Loucy (cell line): Measurements from ENCODE around the gene FANCC.

Experiments
- EZH2phosphoT487 ChIP-seq: fragments of 200-600 bp; IDR thresholded peaks from 2 replicates; pipeline ENCODE4 v1.6.1; 2018; ENCODE audit warnings: antibody characterized with exemption, mild to moderate bottlenecking, moderate library complexity, borderline replicate concordance
- TF ChIP-seq, protein P1 (sequence below): fragments of 200-600 bp; sonication (generic); conservative IDR thresholded peaks from 2 replicates; pipeline ENCODE4 v1.5.1; 2014; ENCODE audit warnings: mild to moderate bottlenecking, antibody characterized with exemption, low read length

GRCh38 chr9:95218773-95219172 lies 98.7 kb downstream of the FANCC start:
- TF ChIP-seq, protein P1, sequence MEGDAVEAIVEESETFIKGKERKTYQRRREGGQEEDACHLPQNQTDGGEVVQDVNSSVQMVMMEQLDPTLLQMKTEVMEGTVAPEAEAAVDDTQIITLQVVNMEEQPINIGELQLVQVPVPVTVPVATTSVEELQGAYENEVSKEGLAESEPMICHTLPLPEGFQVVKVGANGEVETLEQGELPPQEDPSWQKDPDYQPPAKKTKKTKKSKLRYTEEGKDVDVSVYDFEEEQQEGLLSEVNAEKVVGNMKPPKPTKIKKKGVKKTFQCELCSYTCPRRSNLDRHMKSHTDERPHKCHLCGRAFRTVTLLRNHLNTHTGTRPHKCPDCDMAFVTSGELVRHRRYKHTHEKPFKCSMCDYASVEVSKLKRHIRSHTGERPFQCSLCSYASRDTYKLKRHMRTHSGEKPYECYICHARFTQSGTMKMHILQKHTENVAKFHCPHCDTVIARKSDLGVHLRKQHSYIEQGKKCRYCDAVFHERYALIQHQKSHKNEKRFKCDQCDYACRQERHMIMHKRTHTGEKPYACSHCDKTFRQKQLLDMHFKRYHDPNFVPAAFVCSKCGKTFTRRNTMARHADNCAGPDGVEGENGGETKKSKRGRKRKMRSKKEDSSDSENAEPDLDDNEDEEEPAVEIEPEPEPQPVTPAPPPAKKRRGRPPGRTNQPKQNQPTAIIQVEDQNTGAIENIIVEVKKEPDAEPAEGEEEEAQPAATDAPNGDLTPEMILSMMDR = no peak
- no peak for TF ChIP-seq EZH2phosphoT487
